CD4-positive, alpha-beta T cell (primary cell): ENCODE results near the gene ARID1B. TPM values are rescaled to one million over a fixed set of nuclear protein-coding genes. Genes with fewer than 3 reads are reported as not detected.
A peak's percentile ranks its signal among the peaks of the same experiment; 100 is the strongest.

Experiments
- ATAC-seq: fragments of 200-7000 bp; cut with Tn5 transposase; one replicate; pipeline ENCODE4 v1.10.0; 2022; ENCODE audit warnings: mild to moderate bottlenecking; ENCODE audit not compliant: poor library complexity
- CTCF ChIA-PET: fragments of 350-600 bp; sonication (Branson Sonifier 250); formaldehyde crosslinking; loops from one replicate; lab custom pipeline; 2021; ENCODE audit warnings: antibody characterized with exemption, inconsistent platforms; lab: Charles Lee
- POLR2A ChIA-PET: fragments of 350-600 bp; sonication (Branson Sonifier 250); formaldehyde crosslinking; loops from one replicate; lab custom pipeline; 2021; ENCODE audit warnings: antibody characterized with exemption, inconsistent platforms; lab: Charles Lee
- DNase-seq, 14 experiments: peaks; one replicate each; pipeline ENCODE4 v3.0.0-alpha.2; 2013 to 2020; ENCODE audit warnings: mixed read lengths in 2 of 14
- H3K27ac ChIP-seq, 2 donors: one replicate each; pipeline versions ENCODE4 v1.5.1 to v1.7.0; 2013; ENCODE audit warnings: low read length in 2 of 2, low read depth in 1 of 2, mild to moderate bottlenecking in 1 of 2
- H3K27me3 ChIP-seq, 2 experiments: 1 replicate in 1 of 2; 2 replicates in 1 of 2; pipeline versions ENCODE4 v1.6.1 to v1.7.0; 2013; ENCODE audit warnings: low read length in 2 of 2, control low read depth in 1 of 2, mild to moderate bottlenecking in 1 of 2, moderate library complexity in 1 of 2; ENCODE audit not compliant: insufficient read depth in 2 of 2, control insufficient read depth in 1 of 2
- H3K36me3 ChIP-seq: one replicate; pipeline ENCODE4 v1.6.1; 2013; ENCODE audit warnings: low read length, control low read depth; ENCODE audit not compliant: insufficient read depth
- H3K4me1 ChIP-seq: one replicate; pipeline ENCODE4 v1.6.1; 2013; ENCODE audit warnings: low read length, control low read depth; ENCODE audit not compliant: insufficient read depth
- H3K4me3 ChIP-seq: one replicate; pipeline ENCODE4 v1.5.1; 2013; ENCODE audit warnings: mild to moderate bottlenecking, low read length, moderate library complexity
- H3K9me3 ChIP-seq, 2 experiments: 1 replicate in 1 of 2; 2 replicates in 1 of 2; pipeline versions ENCODE4 v1.6.1 to v1.7.0; 2013; ENCODE audit warnings: low read length in 2 of 2, mild to moderate bottlenecking in 2 of 2, control low read depth in 1 of 2, moderate library complexity in 1 of 2; ENCODE audit not compliant: control insufficient read depth in 1 of 2, insufficient read depth in 1 of 2
- H3K27ac Mint-ChIP-seq: one replicate; pipeline ENCODE4 v1.8.0; 2020; ENCODE audit warnings: mixed read lengths
- H3K27me3 Mint-ChIP-seq: one replicate; pipeline ENCODE4 v1.8.0; 2021; ENCODE audit warnings: mixed read lengths
- H3K36me3 Mint-ChIP-seq: one replicate; pipeline ENCODE4 v1.8.0; 2021; ENCODE audit warnings: low read depth, mixed read lengths
- H3K4me1 Mint-ChIP-seq: one replicate; pipeline ENCODE4 v1.8.0; 2021; ENCODE audit warnings: low read depth, mixed read lengths
- H3K4me3 Mint-ChIP-seq: one replicate; pipeline ENCODE4 v1.8.0; 2020; ENCODE audit warnings: mild to moderate bottlenecking, mixed read lengths
- H3K9me3 Mint-ChIP-seq: one replicate; pipeline ENCODE4 v1.8.0; 2020; ENCODE audit warnings: mixed read lengths
- CTCF ChIP-seq: fragments of 200-600 bp; IDR thresholded peaks from one replicate; pipeline ENCODE4 v1.8.0; 2022; ENCODE audit warnings: antibody characterized with exemption, mild to moderate bottlenecking
- intact Hi-C, 2 experiments: fragments of 100-400 bp; cut with DNase I in 1 of 2; cut with micrococcal nuclease in 1 of 2; formaldehyde crosslinking; loops; one replicate each; pipeline versions ENCODE4 v1.15.1 to v1.9.0; 2023 to 2025; cut with DNase I, micrococcal nuclease
- total RNA-seq, 174 experiments: library from RNA in 2 of 174; stranded (reverse) in 2 of 174; gene quantifications; one replicate each; pipeline ENCODE4 v1.2.3 and lab custom pipeline; 2021 to 2026

The ARID1B gene
- total RNA-seq, 2 experiments from 2014 or later = 120 to 125 TPM

- CTCF ChIA-PET = no interaction called here
- peaks cover 0 to 10% of the 10 kb centered on the region in 2 experiments for H3K9me3 ChIP-seq
- no peaks in the 10 kb centered on the region for H3K36me3 ChIP-seq
- H3K27me3 ChIP-seq = peaks cover 3 to 12% of the 10 kb centered on the region in 2 experiments
- POLR2A ChIA-PET = no interaction called here
- H3K27me3 Mint-ChIP-seq = peaks cover 23% of the 10 kb centered on the region
- H3K4me3 ChIP-seq = no peak overlapping the region
- peaks cover 51% of the 10 kb centered on the region for H3K4me1 Mint-ChIP-seq
- H3K27ac Mint-ChIP-seq = peak overlapping the region; percentile 50
- ATAC-seq (no peak), DNase-seq (no peak)
- intact Hi-C loops = loop anchor here in 1 of 2 experiments (2.0 to 10.0 kb wide), 2 partner anchors 43 to 155 kb away; partner anchors contain the start of gene ZDHHC14
- no peak for TF ChIP-seq CTCF
- H3K4me3 Mint-ChIP-seq = no peak overlapping the region
- H3K27ac ChIP-seq = no peak overlapping the region
- no peaks in the 10 kb centered on the region for H3K36me3 Mint-ChIP-seq
- peaks cover 41% of the 10 kb centered on the region for H3K4me1 ChIP-seq
- no peaks in the 10 kb centered on the region for H3K9me3 Mint-ChIP-seq
Observed at GRCh38 chr6:157229713-157230112, 452.5 kb downstream of the ARID1B start.

- intact Hi-C loops = loop anchor here in 1 of 2 experiments (2.0 kb wide), 1 partner anchor 42 kb away; no protein-coding TSS in a partner anchor
- peaks cover 58% of the 10 kb centered on the region for H3K4me1 Mint-ChIP-seq
- H3K4me1 ChIP-seq = peaks cover 44% of the 10 kb centered on the region
- no peak overlapping the region for H3K4me3 ChIP-seq
- TF ChIP-seq CTCF = no peak
- ChIA-PET POLR2A (no interaction called here), CTCF (interaction anchor here (1.4 kb wide), 1 partner anchor 43 kb away, joined by 3 read pairs; no protein-coding TSS in a partner anchor)
- H3K36me3 ChIP-seq = no peaks in the 10 kb centered on the region
- peaks cover 0 to 6% of the 10 kb centered on the region in 2 experiments for H3K9me3 ChIP-seq
- H3K27me3 Mint-ChIP-seq = peaks cover 31% of the 10 kb centered on the region
- no peak overlapping the region for H3K27ac ChIP-seq
- ATAC-seq (no peak), DNase-seq (no peak)
- no peak overlapping the region for H3K4me3 Mint-ChIP-seq
- H3K36me3 Mint-ChIP-seq = peaks cover 3% of the 10 kb centered on the region
- H3K9me3 Mint-ChIP-seq = no peaks in the 10 kb centered on the region
- H3K27me3 ChIP-seq = peaks cover 6 to 23% of the 10 kb centered on the region in 2 experiments
- H3K27ac Mint-ChIP-seq = no peak overlapping the region
Observed at GRCh38 chr6:157230910-157231309, 453.7 kb downstream of the ARID1B start.

- CTCF ChIA-PET = interaction anchor here (1.0 kb wide), 1 partner anchor 53 kb away, joined by 3 read pairs; no protein-coding TSS in a partner anchor
- Histone ChIP-seq H3K36me3 (no peaks in the 10 kb centered on the region), H3K27ac (no peak overlapping the region), H3K4me3 (no peak overlapping the region), H3K4me1 (peaks cover 42% of the 10 kb centered on the region), H3K27me3 (peaks cover 6 to 25% of the 10 kb centered on the region in 2 experiments), H3K9me3 (peaks cover 0 to 6% of the 10 kb centered on the region in 2 experiments)
- Mint-ChIP-seq H3K9me3 (no peaks in the 10 kb centered on the region), H3K4me1 (peaks cover 50% of the 10 kb centered on the region), H3K4me3 (no peak overlapping the region), H3K27ac (no peak overlapping the region), H3K36me3 (peaks cover 3% of the 10 kb centered on the region), H3K27me3 (peaks cover 34% of the 10 kb centered on the region)
- DNase-seq (no peak), ATAC-seq (no peak)
- POLR2A ChIA-PET = no interaction called here
- intact Hi-C loops = no loop called here
- no peak for TF ChIP-seq CTCF
Observed at GRCh38 chr6:157232161-157232895, 455.1 kb downstream of the ARID1B start.
